Glutamatergic neuron (in vitro differentiated cells): ENCODE results near the gene RAB23. TPM values are rescaled to one million over a fixed set of nuclear protein-coding genes. Genes with fewer than 3 reads are reported as not detected.

Experiments used
- DNase-seq: peaks from one replicate; pipeline ENCODE4 v3.0.0; 2022
- H3K27ac Mint-ChIP-seq: one replicate; pipeline ENCODE4 v1.8.0; 2020; ENCODE audit warnings: mild to moderate bottlenecking, mixed read lengths, inconsistent platforms; ENCODE audit not compliant: unreplicated experiment
- H3K27me3 Mint-ChIP-seq: one replicate; pipeline ENCODE4 v1.8.0; 2020; ENCODE audit warnings: mild to moderate bottlenecking, moderate library complexity, mixed read lengths, inconsistent platforms; ENCODE audit not compliant: unreplicated experiment
- H3K36me3 Mint-ChIP-seq: one replicate; pipeline ENCODE4 v1.8.0; 2020; ENCODE audit warnings: mild to moderate bottlenecking, mixed read lengths, inconsistent platforms; ENCODE audit not compliant: unreplicated experiment
- H3K4me1 Mint-ChIP-seq: one replicate; pipeline ENCODE4 v1.8.0; 2020; ENCODE audit warnings: mild to moderate bottlenecking, low read depth, mixed read lengths, inconsistent platforms; ENCODE audit not compliant: unreplicated experiment
- H3K4me3 Mint-ChIP-seq: one replicate; pipeline ENCODE4 v1.8.0; 2020; ENCODE audit warnings: mild to moderate bottlenecking, mixed read lengths, inconsistent platforms; ENCODE audit not compliant: unreplicated experiment
- H3K9me3 Mint-ChIP-seq: one replicate; pipeline ENCODE4 v1.8.0; 2020; ENCODE audit warnings: mild to moderate bottlenecking, moderate library complexity, mixed read lengths, inconsistent platforms; ENCODE audit not compliant: unreplicated experiment
- CTCF ChIP-seq: fragments of 200-600 bp; sonication (generic); IDR thresholded peaks from one replicate; pipeline ENCODE4 v1.5.0; 2021; ENCODE audit not compliant: partially characterized antibody, unreplicated experiment
- total RNA-seq: library from RNA; stranded (reverse); fragmentation: NEBNext Ultra II Directional; extraction: Animal tissue kit (Norgen Biotek cat#: 25700); gene quantifications from one replicate; pipeline ENCODE4 v1.2.1, GENCODE V29; 2021; ENCODE audit not compliant: unreplicated experiment

Gene RAB23
- total RNA-seq, 1 donor from 2014 or later, result 4.0 TPM

- Mint-ChIP-seq H3K9me3 (peaks cover 4% of the 10 kb centered on the region), H3K4me1 (peaks cover 4% of the 10 kb centered on the region), H3K27ac (peak overlapping the region; percentile 24), H3K27me3 (no peaks in the 10 kb centered on the region), H3K36me3 (no peaks in the 10 kb centered on the region), H3K4me3 (peak overlapping the region; percentile 93)
- DNase-seq, result peak; percentile 74
- peak; percentile 59 for TF ChIP-seq CTCF
Measured at GRCh38 chr6:57221191-57221935, 744 bp downstream of the RAB23 start.

GRCh38 chr6:57220083-57220703, 1.9 kb downstream of the RAB23 start:
- H3K36me3 Mint-ChIP-seq, result no peaks in the 10 kb centered on the region
- no peaks in the 10 kb centered on the region for H3K27me3 Mint-ChIP-seq
- no peaks in the 10 kb centered on the region for H3K4me1 Mint-ChIP-seq
- H3K27ac Mint-ChIP-seq, result no peak overlapping the region
- TF ChIP-seq CTCF, result no peak
- H3K9me3 Mint-ChIP-seq, result peaks cover 4% of the 10 kb centered on the region
- H3K4me3 Mint-ChIP-seq, result peak overlapping the region; percentile 56
- no peak for DNase-seq

DNA sequence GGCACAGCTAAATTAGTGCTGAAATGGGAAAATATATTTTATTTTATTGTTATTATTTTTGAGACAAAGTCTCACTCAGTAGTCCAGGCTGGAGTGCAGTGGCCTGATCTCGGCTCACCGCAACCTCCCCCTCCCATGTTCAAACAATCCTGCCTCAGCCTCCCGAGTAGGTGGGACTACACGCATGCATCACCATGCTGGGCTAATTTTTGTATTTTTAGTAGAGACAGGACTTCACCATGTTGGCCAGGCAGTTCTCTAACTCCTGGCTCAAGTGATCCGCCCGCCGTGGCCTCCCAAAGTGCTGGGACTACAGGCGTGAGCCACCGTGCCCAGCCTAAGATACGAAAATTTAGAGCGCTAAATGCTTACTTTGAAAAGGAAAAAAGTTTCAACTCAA, 4.8 kb downstream of the RAB23 start:
- no peaks in the 10 kb centered on the region for H3K4me1 Mint-ChIP-seq
- H3K36me3 Mint-ChIP-seq, result no peaks in the 10 kb centered on the region

DNA sequence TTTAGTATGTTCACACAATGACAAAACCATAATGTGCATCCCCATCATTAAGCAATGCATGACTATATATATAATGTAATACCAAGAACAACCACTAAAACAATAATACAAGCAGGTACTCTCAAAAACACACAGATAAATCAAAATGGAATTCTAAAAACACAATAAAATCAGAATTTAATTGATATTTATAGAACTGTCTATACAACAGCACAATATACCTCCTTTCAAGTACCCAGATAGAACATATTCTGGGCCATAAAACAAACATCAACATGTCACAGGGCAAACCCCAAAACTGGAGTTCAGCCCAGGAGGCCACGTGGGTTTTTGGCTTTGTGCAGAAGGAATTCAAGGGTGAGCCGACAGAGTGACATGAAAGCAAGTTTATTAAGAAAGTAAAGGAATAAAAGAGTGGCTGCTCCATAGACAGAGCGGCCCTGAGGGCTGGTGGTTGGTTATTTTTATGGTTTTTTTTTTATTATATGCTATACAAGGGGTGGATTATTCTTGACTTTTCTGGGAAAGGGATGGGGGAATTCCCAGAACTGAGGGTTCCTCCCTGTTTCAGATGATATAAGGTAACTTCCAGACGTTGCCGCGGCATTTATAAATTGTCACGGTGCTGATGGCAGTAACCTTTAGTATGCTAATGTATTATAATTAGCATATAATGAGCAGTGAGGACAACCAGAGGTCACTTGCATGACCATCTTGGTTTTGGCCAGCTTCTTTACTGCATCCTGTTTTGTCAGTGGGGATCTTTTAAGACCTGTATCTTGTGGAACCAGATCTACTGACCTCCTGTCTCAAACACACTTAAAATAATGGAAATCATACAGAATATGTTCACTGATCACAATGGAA, 5.6 kb downstream of the RAB23 start:
- no peak overlapping the region for H3K27ac Mint-ChIP-seq
- H3K27me3 Mint-ChIP-seq, result no peaks in the 10 kb centered on the region
- peak; percentile 49 for TF ChIP-seq CTCF
- no peak for DNase-seq
- peaks cover 3% of the 10 kb centered on the region for H3K9me3 Mint-ChIP-seq
- no peaks in the 10 kb centered on the region for H3K36me3 Mint-ChIP-seq
- no peaks in the 10 kb centered on the region for H3K4me1 Mint-ChIP-seq
- H3K4me3 Mint-ChIP-seq, result no peak overlapping the region

More for the DNA sequence above, 4.8 kb downstream of the RAB23 start:
- Mint-ChIP-seq H3K9me3 (peaks cover 4% of the 10 kb centered on the region), H3K27me3 (no peaks in the 10 kb centered on the region), H3K4me3 (no peak overlapping the region), H3K27ac (no peak overlapping the region)
- DNase-seq, result no peak
- TF ChIP-seq CTCF, result no peak
